MG63 (cell line): ENCODE results near the gene CAPZB. TPM values are rescaled to one million over a fixed set of nuclear protein-coding genes. Genes with fewer than 3 reads are reported as not detected.

ENCODE experiments used
- DNase-seq: peaks from one replicate; pipeline ENCODE4 v3.0.0-alpha.2; 2020
- H3K27me3 ChIP-seq: fragments of 250-450 bp; sonication (Bioruptor Pico); 2 replicates; pipeline ENCODE4 v1.5.1; 2020; ENCODE audit warnings: mild to moderate bottlenecking, moderate library complexity
- H3K36me3 ChIP-seq: fragments of 250-450 bp; sonication (Bioruptor Pico); 2 replicates; pipeline ENCODE4 v1.5.1; 2020; ENCODE audit warnings: mild to moderate bottlenecking, moderate library complexity
- H3K4me3 ChIP-seq: fragments of 250-450 bp; sonication (Bioruptor Pico); 2 replicates; pipeline ENCODE4 v1.5.1; 2020; ENCODE audit warnings: mild to moderate bottlenecking, moderate library complexity
- H3K9me3 ChIP-seq: fragments of 250-450 bp; sonication (Bioruptor Pico); 2 replicates; pipeline ENCODE4 v1.5.1; 2020; ENCODE audit warnings: mild to moderate bottlenecking, moderate library complexity
- total RNA-seq: library from RNA; depleted of rRNA; stranded (reverse); fragments of >200 nt; shearing (Covaris generic); gene quantifications from 2 replicates; pipeline ENCODE4 v1.2.3, GENCODE V29; 2014; ENCODE audit warnings: low replicate concordance

CAPZB gene
- total RNA-seq, 1 experiment from 2014 or later: 357 TPM

- H3K36me3 ChIP-seq: peaks cover 7% of the 10 kb centered on the region
- no peaks in the 10 kb centered on the region for H3K9me3 ChIP-seq
- H3K27me3 ChIP-seq: no peaks in the 10 kb centered on the region
- DNase-seq: no peak
- H3K4me3 ChIP-seq: no peak overlapping the region
Measured at GRCh38 chr1:19430121-19431068, 54.9 kb downstream of the CAPZB start.

GRCh38 chr1:19429611-19430010, 55.7 kb downstream of the CAPZB start:
- Histone ChIP-seq H3K9me3 (no peaks in the 10 kb centered on the region), H3K4me3 (no peak overlapping the region), H3K27me3 (no peaks in the 10 kb centered on the region), H3K36me3 (peaks cover 7% of the 10 kb centered on the region)
- DNase-seq: no peak

- Histone ChIP-seq H3K27me3 (no peaks in the 10 kb centered on the region), H3K4me3 (no peak overlapping the region), H3K36me3 (no peaks in the 10 kb centered on the region; the same call in none of the 2 replicates), H3K9me3 (no peaks in the 10 kb centered on the region)
- no peak for DNase-seq
Measured at GRCh38 chr1:19427087-19427781, 58.1 kb downstream of the CAPZB start.

DNA sequence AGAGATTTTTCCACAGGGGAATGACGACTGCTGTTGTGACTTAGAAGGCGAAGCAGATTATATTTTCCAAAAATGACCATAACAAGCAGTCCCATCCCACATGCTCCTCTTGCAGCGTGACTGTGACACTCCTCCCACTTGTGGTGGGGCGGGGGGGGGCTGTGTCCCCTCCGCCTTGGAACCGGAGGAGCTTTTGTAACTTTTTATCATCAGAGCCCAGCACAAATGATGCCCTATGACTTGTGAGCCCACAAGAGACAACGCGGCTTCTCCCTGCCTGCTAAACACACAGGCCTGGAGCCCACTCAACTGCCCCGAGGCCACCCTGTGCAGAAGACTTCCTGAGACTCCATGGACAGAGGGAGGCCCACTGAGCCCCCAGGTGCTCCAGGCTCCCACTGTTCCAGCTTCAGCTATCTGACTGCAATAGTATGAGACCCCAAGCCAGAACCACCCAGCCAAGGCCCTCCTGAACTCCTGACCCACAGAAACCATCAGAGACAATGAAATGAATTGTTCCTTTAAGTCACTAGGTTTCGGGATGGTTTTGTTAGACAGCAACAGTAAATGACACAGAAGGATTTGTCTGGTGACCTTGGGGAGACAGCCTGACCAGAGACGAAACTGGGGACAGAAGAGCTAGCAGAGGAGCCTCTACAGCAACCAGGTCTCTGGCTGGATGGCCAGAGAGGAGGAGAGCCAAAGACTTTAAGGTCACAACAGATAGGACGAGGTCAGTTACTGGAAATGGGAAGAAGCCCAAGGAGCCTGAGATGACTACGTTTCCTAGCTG, 58.8 kb downstream of the CAPZB start:
- DNase-seq: no peak
- H3K9me3 ChIP-seq: no peaks in the 10 kb centered on the region
- no peaks in the 10 kb centered on the region for H3K27me3 ChIP-seq
- no peak overlapping the region for H3K4me3 ChIP-seq
- no peaks in the 10 kb centered on the region; the same call in none of the 2 replicates for H3K36me3 ChIP-seq

DNA sequence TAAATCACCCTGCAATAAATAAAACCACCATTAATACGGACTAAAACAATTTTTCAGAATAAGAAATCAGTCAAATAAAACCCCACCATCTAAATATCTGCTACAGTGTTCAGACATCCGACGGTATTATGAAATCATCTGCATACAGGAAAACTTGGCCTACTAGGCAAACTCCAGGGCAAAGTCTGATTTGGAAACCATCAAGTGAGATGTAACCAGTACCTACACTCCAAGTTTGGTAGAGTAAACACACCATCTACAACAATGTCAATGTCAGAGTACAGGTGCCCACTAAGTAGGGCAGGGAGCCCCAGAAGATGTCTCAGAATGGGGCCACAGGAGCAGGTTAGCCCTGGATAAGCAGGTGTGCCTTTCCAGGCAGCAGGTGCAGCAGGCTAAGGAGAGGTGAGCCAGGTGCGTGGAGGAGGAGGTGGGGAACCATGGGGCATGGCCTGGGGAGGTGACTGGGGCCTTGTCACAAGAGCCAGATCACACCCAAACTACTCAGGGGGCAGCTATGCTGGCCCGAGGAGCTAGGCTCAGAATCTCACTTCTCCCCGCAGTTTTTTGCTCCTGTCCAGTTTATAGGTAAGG, 59.6 kb downstream of the CAPZB start:
- Histone ChIP-seq H3K4me3 (no peak overlapping the region), H3K9me3 (no peaks in the 10 kb centered on the region), H3K36me3 (peaks cover 3% of the 10 kb centered on the region), H3K27me3 (no peaks in the 10 kb centered on the region)
- DNase-seq: no peak

DNA sequence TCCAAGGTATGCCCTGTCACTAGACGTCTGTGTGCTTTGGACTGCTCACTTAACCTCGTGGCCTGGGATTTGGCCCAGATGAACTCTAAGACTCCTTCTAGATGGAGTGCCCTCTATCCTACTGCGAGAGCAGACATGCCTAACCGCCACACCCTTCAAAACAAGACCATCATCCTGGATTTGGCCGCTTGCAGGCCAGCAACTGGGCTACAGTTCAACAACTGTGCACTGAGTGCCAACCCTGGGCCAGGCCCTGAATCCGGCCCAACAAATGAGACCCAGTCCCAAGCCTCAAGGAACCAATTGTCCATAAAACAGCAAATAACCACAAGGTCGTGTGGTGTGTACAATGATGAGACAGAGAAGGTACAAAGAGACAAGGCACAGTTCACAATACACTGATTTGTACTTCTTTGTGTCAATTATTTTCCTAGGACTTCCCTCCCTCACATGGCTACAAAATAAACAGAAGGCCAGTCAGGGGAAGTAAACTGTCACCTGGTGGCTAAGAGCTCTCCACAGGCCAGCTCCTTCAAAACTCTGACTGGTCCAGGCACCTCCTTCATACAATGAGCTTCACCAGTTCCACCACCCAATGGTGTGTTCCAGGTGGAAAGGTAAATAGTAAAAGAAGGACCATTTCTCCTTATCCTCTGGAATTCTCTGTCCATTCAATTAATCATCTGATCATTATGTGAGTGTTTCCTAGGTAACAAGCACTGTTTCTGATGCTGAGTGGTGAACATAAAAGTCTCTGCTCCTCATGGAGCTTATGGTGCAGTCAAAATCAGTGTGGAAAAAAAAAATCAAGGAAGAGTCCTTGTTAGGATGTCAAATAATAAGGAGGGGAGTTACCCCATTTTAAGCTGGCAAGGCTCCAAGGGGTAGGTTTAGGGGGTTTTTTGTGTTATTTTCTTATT, 60.4 kb downstream of the CAPZB start:
- Histone ChIP-seq H3K9me3 (no peaks in the 10 kb centered on the region), H3K27me3 (no peaks in the 10 kb centered on the region), H3K36me3 (peaks cover 5% of the 10 kb centered on the region), H3K4me3 (no peak overlapping the region)
- peak; percentile 70 for DNase-seq

GRCh38 chr1:19423130-19423529, 62.2 kb downstream of the CAPZB start:
- no peaks in the 10 kb centered on the region for H3K9me3 ChIP-seq
- H3K27me3 ChIP-seq: no peaks in the 10 kb centered on the region
- DNase-seq: no peak
- peaks cover 21% of the 10 kb centered on the region for H3K36me3 ChIP-seq
- no peak overlapping the region for H3K4me3 ChIP-seq

DNA sequence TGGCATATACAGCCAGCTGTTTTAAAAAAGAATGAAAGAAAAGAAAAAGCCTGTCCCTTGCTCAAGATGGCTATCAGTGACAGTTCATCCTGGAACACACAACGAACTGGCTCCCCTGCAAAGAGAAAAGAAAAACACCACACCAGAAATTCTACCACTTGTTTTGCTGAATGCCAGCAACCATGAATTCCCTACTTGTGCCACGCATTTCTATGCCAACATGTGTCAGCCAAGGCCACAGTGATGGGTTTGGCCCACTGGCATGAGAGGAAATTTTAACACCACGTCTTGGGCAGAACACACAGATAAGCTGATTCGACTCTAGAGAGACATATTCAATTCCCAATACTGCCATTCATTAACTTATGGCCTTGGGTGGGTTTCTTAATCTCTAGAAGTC, 64.0 kb downstream of the CAPZB start:
- no peaks in the 10 kb centered on the region for H3K27me3 ChIP-seq
- H3K36me3 ChIP-seq: peaks cover 21% of the 10 kb centered on the region
- no peak for DNase-seq
- no peak overlapping the region for H3K4me3 ChIP-seq
- no peaks in the 10 kb centered on the region for H3K9me3 ChIP-seq

- Histone ChIP-seq H3K9me3 (no peaks in the 10 kb centered on the region), H3K4me3 (no peak overlapping the region), H3K27me3 (no peaks in the 10 kb centered on the region), H3K36me3 (peaks cover 24% of the 10 kb centered on the region)
- no peak for DNase-seq
Measured at GRCh38 chr1:19420606-19421005, 64.7 kb downstream of the CAPZB start.

GRCh38 chr1:19419691-19420090, 65.6 kb downstream of the CAPZB start:
- no peaks in the 10 kb centered on the region for H3K9me3 ChIP-seq
- H3K4me3 ChIP-seq: no peak overlapping the region
- H3K27me3 ChIP-seq: no peaks in the 10 kb centered on the region
- peaks cover 24% of the 10 kb centered on the region for H3K36me3 ChIP-seq
- DNase-seq: no peak

DNA sequence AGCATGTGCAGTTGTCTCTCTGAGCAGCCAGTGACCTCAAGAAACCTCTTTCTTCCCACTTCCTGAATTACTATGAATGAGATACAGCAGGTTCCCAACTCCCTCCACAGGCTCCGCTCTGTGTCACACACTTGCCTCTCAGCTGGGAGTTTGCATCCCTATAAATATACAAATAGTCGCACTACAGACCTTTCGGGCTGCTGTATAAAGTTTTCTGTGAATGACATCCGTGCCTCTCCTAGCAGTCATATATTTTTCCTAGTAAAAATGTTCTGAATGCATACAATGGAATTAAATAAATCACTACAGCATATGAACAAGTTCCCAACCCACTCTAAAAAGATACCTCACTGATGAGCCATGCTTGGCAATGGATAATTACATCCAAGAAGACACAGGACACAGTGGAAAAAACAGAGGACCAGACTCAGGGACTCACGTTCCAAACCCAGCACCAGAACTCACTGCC, 66.8 kb downstream of the CAPZB start:
- peaks cover 27% of the 10 kb centered on the region for H3K36me3 ChIP-seq
- no peaks in the 10 kb centered on the region for H3K27me3 ChIP-seq
- no peak for DNase-seq
- H3K9me3 ChIP-seq: no peaks in the 10 kb centered on the region
- no peak overlapping the region for H3K4me3 ChIP-seq

DNA sequence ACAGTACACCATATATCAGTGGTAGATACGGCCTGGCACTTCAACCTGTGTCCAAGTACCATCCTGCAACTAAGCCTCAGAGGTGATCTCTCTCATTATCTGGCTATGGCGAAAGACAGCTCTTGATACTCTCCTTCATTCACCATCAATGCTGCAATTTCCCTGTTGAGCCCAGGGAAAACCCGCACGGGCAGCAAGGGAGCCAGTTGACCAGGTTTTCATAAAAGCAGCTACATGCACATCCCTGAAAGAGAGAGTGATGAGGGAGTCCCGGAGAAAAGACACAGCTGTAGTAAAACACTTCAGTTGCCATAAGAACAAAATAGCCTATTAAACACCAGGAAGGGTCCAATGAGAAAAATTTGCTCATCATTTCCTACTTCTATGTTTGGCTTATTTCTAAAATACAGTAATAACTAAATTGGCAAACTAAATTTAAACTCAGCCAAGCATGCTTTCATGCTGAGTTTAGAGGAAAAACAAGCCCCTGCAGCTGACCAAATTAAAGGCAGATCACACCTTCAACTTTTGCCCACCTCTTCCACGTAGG, 68.3 kb downstream of the CAPZB start:
- DNase-seq: no peak
- Histone ChIP-seq H3K4me3 (no peak overlapping the region), H3K36me3 (peaks cover 27% of the 10 kb centered on the region), H3K9me3 (no peaks in the 10 kb centered on the region), H3K27me3 (no peaks in the 10 kb centered on the region)

GRCh38 chr1:19416145-19416544, 69.2 kb downstream of the CAPZB start:
- Histone ChIP-seq H3K36me3 (peaks cover 29% of the 10 kb centered on the region), H3K9me3 (no peaks in the 10 kb centered on the region), H3K27me3 (no peaks in the 10 kb centered on the region), H3K4me3 (no peak overlapping the region)
- DNase-seq: no peak

DNA sequence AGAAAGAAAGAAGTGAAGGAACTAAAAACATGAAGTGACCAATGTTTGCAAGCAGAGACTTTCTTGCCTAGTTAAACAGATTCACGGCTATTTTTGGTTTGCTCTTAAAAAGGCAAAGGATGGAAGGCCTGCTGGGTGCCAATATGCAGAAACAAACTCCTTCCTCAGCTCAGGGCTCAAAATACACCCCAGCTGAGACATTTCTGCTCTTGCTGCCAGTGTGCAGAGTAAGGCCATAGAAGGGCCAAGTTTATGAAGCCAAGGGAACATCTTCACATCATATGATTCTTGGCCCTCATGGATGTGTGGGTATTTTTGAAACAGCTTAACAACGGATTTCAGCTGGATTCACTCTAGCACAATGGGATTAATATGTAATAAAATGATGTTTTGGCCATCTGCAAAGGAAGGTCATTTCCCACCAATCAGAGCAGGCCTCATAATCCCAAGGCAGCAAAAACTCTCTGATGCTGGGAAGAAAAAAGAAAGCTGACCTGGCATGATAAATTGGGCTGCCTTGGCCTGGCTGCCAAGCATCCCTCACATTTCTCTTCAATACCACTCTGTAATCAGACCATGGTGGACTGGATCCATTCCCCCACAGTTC, 70.7 kb downstream of the CAPZB start:
- Histone ChIP-seq H3K9me3 (no peaks in the 10 kb centered on the region), H3K27me3 (no peaks in the 10 kb centered on the region), H3K4me3 (no peak overlapping the region), H3K36me3 (peaks cover 24% of the 10 kb centered on the region)
- DNase-seq: no peak

- peaks cover 17% of the 10 kb centered on the region for H3K36me3 ChIP-seq
- H3K4me3 ChIP-seq: no peak overlapping the region
- no peaks in the 10 kb centered on the region for H3K27me3 ChIP-seq
- DNase-seq: no peak
- H3K9me3 ChIP-seq: no peaks in the 10 kb centered on the region
Measured at GRCh38 chr1:19413999-19414398, 71.3 kb downstream of the CAPZB start.
